Calu3 (cell line): ENCODE results near the gene LBHD2. TPM values are rescaled to one million over a fixed set of nuclear protein-coding genes. Genes with fewer than 3 reads are reported as not detected.
"Not testable (repeated sequence)": the region's sequence is repeated elsewhere in the genome, so short reads cannot be mapped to it uniquely, and the experiment has no call there.

Source experiments
- BruUV-seq: library from RNA; stranded (reverse); fragments of 400-500 nt; replicated peaks from 2 replicates; lab custom pipeline; 2021; lab: Mats Ljungman, UMichigan
- CTCF ChIA-PET: fragments of 300-600 bp; sonication (Branson Sonifier 250); formaldehyde crosslinking; loops from one replicate; lab custom pipeline; 2022; ENCODE audit warnings: antibody characterized with exemption; lab: Charles Lee
- DNase-seq: peaks from one replicate; pipeline ENCODE4 v3.0.0; 2022
- H3K27ac Mint-ChIP-seq: one replicate; pipeline ENCODE4 v1.8.0; 2022; ENCODE audit warnings: mixed read lengths; ENCODE audit not compliant: unreplicated experiment
- H3K27me3 Mint-ChIP-seq: one replicate; pipeline ENCODE4 v1.8.0; 2022; ENCODE audit warnings: mixed read lengths; ENCODE audit not compliant: unreplicated experiment
- H3K36me3 Mint-ChIP-seq: one replicate; pipeline ENCODE4 v1.8.0; 2022; ENCODE audit warnings: mild to moderate bottlenecking, moderate library complexity, mixed read lengths; ENCODE audit not compliant: insufficient read depth, unreplicated experiment
- H3K4me1 Mint-ChIP-seq: one replicate; pipeline ENCODE4 v1.8.0; 2022; ENCODE audit warnings: mild to moderate bottlenecking, low read depth, mixed read lengths; ENCODE audit not compliant: unreplicated experiment
- H3K4me3 Mint-ChIP-seq: one replicate; pipeline ENCODE4 v1.8.0; 2022; ENCODE audit warnings: mild to moderate bottlenecking, low read depth, moderate library complexity, mixed read lengths; ENCODE audit not compliant: unreplicated experiment
- H3K9me3 Mint-ChIP-seq: one replicate; pipeline ENCODE4 v1.8.0; 2022; ENCODE audit warnings: low read depth, mixed read lengths; ENCODE audit not compliant: unreplicated experiment
- intact Hi-C: fragments of 100-400 bp; cut with micrococcal nuclease; formaldehyde crosslinking; loops from one replicate; pipeline ENCODE4 v1.10.0; 2022; ENCODE audit not compliant: unreplicated experiment
- total RNA-seq: library from RNA; stranded (reverse); gene quantifications from 2 replicates; pipeline ENCODE4 v1.2.3, GENCODE V29; 2022
- TF ChIP-seq, protein P1 (sequence below): fragments of 200-600 bp; IDR thresholded peaks from one replicate; pipeline ENCODE4 v1.8.0; 2022; ENCODE audit warnings: antibody characterized with exemption; ENCODE audit not compliant: unreplicated experiment

Gene LBHD2
- total RNA-seq, 1 experiment from 2014 or later, result not detected

DNA sequence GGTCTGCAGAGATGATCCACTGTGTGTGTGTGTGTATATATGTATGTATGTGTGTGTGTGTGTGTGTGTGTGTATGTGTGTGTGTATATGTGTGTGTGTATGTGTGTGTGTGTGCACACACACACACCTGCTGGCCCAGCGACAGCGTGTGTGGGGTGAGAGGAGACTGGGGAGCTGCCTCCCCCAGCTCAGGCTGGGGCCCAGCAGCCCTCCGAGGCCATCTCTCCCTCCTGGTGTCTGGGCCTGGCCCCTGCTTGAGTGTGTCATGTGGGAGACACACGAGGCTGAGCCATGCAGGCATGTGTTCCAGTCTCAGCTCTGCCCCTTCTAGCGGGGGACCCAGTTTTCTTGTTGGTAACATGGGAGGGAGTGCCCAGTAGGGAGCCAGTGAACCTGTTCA, 29.3 kb downstream of the LBHD2 start:
- Mint-ChIP-seq H3K27me3 (no peaks in the 10 kb centered on the region), H3K4me3 (no peak overlapping the region), H3K9me3 (no peaks in the 10 kb centered on the region), H3K27ac (no peak overlapping the region), H3K4me1 (peaks cover 56% of the 10 kb centered on the region), H3K36me3 (peaks cover 19% of the 10 kb centered on the region)
- intact Hi-C loops, result no loop called here
- no peak for DNase-seq
- TF ChIP-seq, protein P1, sequence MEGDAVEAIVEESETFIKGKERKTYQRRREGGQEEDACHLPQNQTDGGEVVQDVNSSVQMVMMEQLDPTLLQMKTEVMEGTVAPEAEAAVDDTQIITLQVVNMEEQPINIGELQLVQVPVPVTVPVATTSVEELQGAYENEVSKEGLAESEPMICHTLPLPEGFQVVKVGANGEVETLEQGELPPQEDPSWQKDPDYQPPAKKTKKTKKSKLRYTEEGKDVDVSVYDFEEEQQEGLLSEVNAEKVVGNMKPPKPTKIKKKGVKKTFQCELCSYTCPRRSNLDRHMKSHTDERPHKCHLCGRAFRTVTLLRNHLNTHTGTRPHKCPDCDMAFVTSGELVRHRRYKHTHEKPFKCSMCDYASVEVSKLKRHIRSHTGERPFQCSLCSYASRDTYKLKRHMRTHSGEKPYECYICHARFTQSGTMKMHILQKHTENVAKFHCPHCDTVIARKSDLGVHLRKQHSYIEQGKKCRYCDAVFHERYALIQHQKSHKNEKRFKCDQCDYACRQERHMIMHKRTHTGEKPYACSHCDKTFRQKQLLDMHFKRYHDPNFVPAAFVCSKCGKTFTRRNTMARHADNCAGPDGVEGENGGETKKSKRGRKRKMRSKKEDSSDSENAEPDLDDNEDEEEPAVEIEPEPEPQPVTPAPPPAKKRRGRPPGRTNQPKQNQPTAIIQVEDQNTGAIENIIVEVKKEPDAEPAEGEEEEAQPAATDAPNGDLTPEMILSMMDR, result no peak
- CTCF ChIA-PET, result interaction anchor here (0.9 kb wide), 1 partner anchor 8 kb away, joined by 3 read pairs; no protein-coding TSS in a partner anchor
- BruUV-seq, result no TSS peak

DNA sequence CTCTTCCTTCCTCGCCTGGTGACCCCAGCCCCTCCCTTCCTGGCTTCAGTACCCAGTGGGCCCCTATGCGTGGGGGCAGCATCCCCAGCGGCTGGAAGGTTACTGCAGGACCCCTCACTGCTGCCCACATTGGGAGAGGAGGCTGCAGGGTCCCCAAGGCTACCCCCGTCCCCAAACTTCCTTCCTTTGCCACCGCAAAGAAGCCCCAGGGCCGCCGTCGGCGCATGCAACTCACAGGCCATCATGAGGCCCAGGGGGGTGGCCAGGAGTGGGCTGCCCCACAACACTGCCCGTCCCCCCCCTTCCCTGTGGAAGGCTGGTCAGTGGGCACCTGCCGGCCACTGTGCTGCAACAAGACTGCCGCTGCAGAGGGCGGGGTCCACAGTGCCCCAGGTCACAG, 29.8 kb downstream of the LBHD2 start:
- BruUV-seq, result no TSS peak

GRCh38 chr14:103115086-103115679, 31.2 kb downstream of the LBHD2 start:
- BruUV-seq, result not testable (repeated sequence)

More for the DNA sequence above, 29.8 kb downstream of the LBHD2 start:
- Mint-ChIP-seq H3K36me3 (peaks cover 21% of the 10 kb centered on the region), H3K4me1 (peaks cover 56% of the 10 kb centered on the region), H3K27ac (no peak overlapping the region), H3K27me3 (no peaks in the 10 kb centered on the region), H3K9me3 (no peaks in the 10 kb centered on the region), H3K4me3 (no peak overlapping the region)
- DNase-seq, result no peak
- TF ChIP-seq, protein P1, result no peak
- intact Hi-C loops, result no loop called here
- CTCF ChIA-PET, result no interaction called here

GRCh38 chr14:103115845-103116572, 32.0 kb downstream of the LBHD2 start:
- H3K36me3 Mint-ChIP-seq, result peaks cover 17% of the 10 kb centered on the region
- TF ChIP-seq, protein P1, result no peak
- CTCF ChIA-PET, result no interaction called here
- intact Hi-C loops, result no loop called here
- H3K27me3 Mint-ChIP-seq, result no peaks in the 10 kb centered on the region
- peaks cover 42% of the 10 kb centered on the region for H3K4me1 Mint-ChIP-seq
- DNase-seq, result no peak
- no peak overlapping the region for H3K27ac Mint-ChIP-seq
- H3K4me3 Mint-ChIP-seq, result no peak overlapping the region
- no peaks in the 10 kb centered on the region for H3K9me3 Mint-ChIP-seq
- BruUV-seq, result no TSS peak

More at GRCh38 chr14:103115086-103115679, 31.2 kb downstream of the LBHD2 start:
- H3K27ac Mint-ChIP-seq, H3K4me3 Mint-ChIP-seq, intact Hi-C loops, H3K9me3 Mint-ChIP-seq, H3K27me3 Mint-ChIP-seq, CTCF ChIA-PET, DNase-seq: not testable (repeated sequence)
- H3K4me1 Mint-ChIP-seq, result peaks cover 50% of the 10 kb centered on the region
- H3K36me3 Mint-ChIP-seq, result peaks cover 21% of the 10 kb centered on the region
